GM12878 (cell line): Measurements from ENCODE around the gene ARIH2. TPM values are rescaled to one million over a fixed set of nuclear protein-coding genes. Genes with fewer than 3 reads are reported as not detected.

Experiments
- BCL11A ChIP-seq: IDR thresholded peaks from 2 replicates; pipeline ENCODE4 v1.6.1; 2011; ENCODE audit warnings: low read depth, low read length
- BMI1 ChIP-seq: fragments of 450-650 bp; IDR thresholded peaks from 2 replicates; pipeline ENCODE4 v1.6.1; 2016; ENCODE audit warnings: mild to moderate bottlenecking, moderate library complexity, borderline replicate concordance
- CBX3 ChIP-seq: fragments of 200-600 bp; sonication (generic); IDR thresholded peaks from 2 replicates; pipeline ENCODE4 v1.6.1; 2016; ENCODE audit warnings: low read depth, borderline replicate concordance
- CREB1 ChIP-seq: IDR thresholded peaks from 2 replicates; pipeline ENCODE4 v1.6.1; 2012; ENCODE audit warnings: low read depth, mild to moderate bottlenecking, inconsistent platforms
- DPF2 ChIP-seq: fragments of 450-650 bp; IDR thresholded peaks from 2 replicates; pipeline ENCODE4 v1.6.1; 2017; ENCODE audit warnings: mild to moderate bottlenecking
- EZH2 ChIP-seq: IDR thresholded peaks from 2 replicates; pipeline ENCODE4 v1.6.1; 2012; ENCODE audit warnings: low read depth, mild to moderate bottlenecking, control low read depth, inconsistent platforms, low read length, borderline replicate concordance; ENCODE audit not compliant: control insufficient read depth
- GABPA ChIP-seq: IDR thresholded peaks from 2 replicates; pipeline ENCODE4 v1.6.1; 2014; ENCODE audit warnings: antibody characterized with exemption, low read depth, mild to moderate bottlenecking, inconsistent platforms
- HDAC2 ChIP-seq: fragments of 200-600 bp; sonication (generic); IDR thresholded peaks from 2 replicates; pipeline ENCODE4 v1.6.1; 2017
- IKZF2 ChIP-seq, 2 experiments: fragments of 450-650 bp; IDR thresholded peaks; 2 replicates each; pipeline ENCODE4 v1.6.1; 2017; ENCODE audit warnings: mild to moderate bottlenecking in 2 of 2, moderate library complexity in 2 of 2
- IRF4 ChIP-seq: IDR thresholded peaks from 2 replicates; pipeline ENCODE4 v1.6.1; 2011; ENCODE audit warnings: low read depth, low read length
- MTA3 ChIP-seq: IDR thresholded peaks from 2 replicates; pipeline ENCODE4 v1.6.1; 2012; ENCODE audit warnings: low read length, inconsistent platforms, borderline replicate concordance
- NBN ChIP-seq: fragments of 450-650 bp; IDR thresholded peaks from 2 replicates; pipeline ENCODE4 v1.6.1; 2016
- NFIC ChIP-seq: IDR thresholded peaks from 2 replicates; pipeline ENCODE4 v1.6.1; 2012; ENCODE audit warnings: low read depth, mild to moderate bottlenecking, inconsistent platforms, low read length, moderate library complexity
- PAX5 ChIP-seq: IDR thresholded peaks from 2 replicates; pipeline ENCODE4 v1.6.1; 2011; ENCODE audit warnings: low read depth, low read length, borderline replicate concordance
- POLR2A ChIP-seq: IDR thresholded peaks from 2 replicates; pipeline ENCODE4 v1.6.1; 2011; ENCODE audit warnings: low read depth, mild to moderate bottlenecking, low read length
- RB1 ChIP-seq: fragments of 450-650 bp; formaldehyde crosslinking; IDR thresholded peaks from 2 replicates; pipeline ENCODE4 v1.6.1; 2017; ENCODE audit warnings: mild to moderate bottlenecking, borderline replicate concordance
- SIX5 ChIP-seq: IDR thresholded peaks from 2 replicates; pipeline ENCODE4 v1.6.1; 2011; ENCODE audit warnings: mild to moderate bottlenecking, low read depth, low read length, moderate library complexity; ENCODE audit not compliant: severe bottlenecking
- SMAD1 ChIP-seq: fragments of 450-650 bp; IDR thresholded peaks from 2 replicates; pipeline ENCODE4 v1.6.1; 2018; ENCODE audit warnings: mild to moderate bottlenecking, low read depth; ENCODE audit not compliant: partially characterized antibody
- SP1 ChIP-seq: IDR thresholded peaks from one replicate; pipeline ENCODE4 v1.6.1; 2011; ENCODE audit warnings: low read depth, low read length
- STAT3 ChIP-seq: IDR thresholded peaks from 2 replicates; pipeline ENCODE4 v1.6.1; 2011; ENCODE audit warnings: low read depth, low read length, improper control_type of control experiment
- TAF1 ChIP-seq: IDR thresholded peaks from 2 replicates; pipeline ENCODE4 v1.6.1; 2011; ENCODE audit warnings: mild to moderate bottlenecking, low read depth, low read length, borderline replicate concordance
- TCF12 ChIP-seq: IDR thresholded peaks from 2 replicates; pipeline ENCODE4 v1.6.1; 2011; ENCODE audit warnings: low read depth, mild to moderate bottlenecking, low read length
- YBX1 ChIP-seq: fragments of 450-650 bp; IDR thresholded peaks from 2 replicates; pipeline ENCODE4 v1.6.1; 2016; ENCODE audit warnings: antibody characterized with exemption
- ZBED1 ChIP-seq: IDR thresholded peaks from 2 replicates; pipeline ENCODE4 v1.6.1; 2016; ENCODE audit warnings: borderline replicate concordance
- ZBTB33 ChIP-seq: fragments of 450-650 bp; IDR thresholded peaks from 2 replicates; pipeline ENCODE4 v1.6.1; 2017; ENCODE audit warnings: mild to moderate bottlenecking
- ZNF687 ChIP-seq: fragments of 450-650 bp; IDR thresholded peaks from 2 replicates; pipeline ENCODE4 v1.6.1; 2017; ENCODE audit warnings: mild to moderate bottlenecking, moderate library complexity
- polyA plus RNA-seq, 11 experiments: library from polyadenylated mRNA; depleted of rRNA in 4 of 11; unstranded in 6 of 11; stranded (reverse) in 5 of 11; fragments of >200 nt; fragmentation: Nextera tagmentation in 4 of 11; fragmentation: Illumina TruSeq in 1 of 11; extraction: Ambion mirVana in 4 of 11; extraction: Trizol in 1 of 11; gene quantifications; 1 replicate in 1 of 11; 2 replicates in 10 of 11; pipeline versions ENCODE4 v1.2.1 to v1.2.3, GENCODE V29; 2011 to 2016; ENCODE audit warnings: inconsistent platforms in 2 of 11, missing spikeins in 2 of 11, low read depth in 1 of 11
- total RNA-seq, 4 experiments: library from RNA; depleted of rRNA in 3 of 4; stranded (reverse); fragments of >200 nt in 3 of 4; fragmentation: Illumina TruSeq in 1 of 4; extraction: Trizol in 1 of 4; gene quantifications; 2 replicates each; pipeline versions ENCODE4 v1.2.1 to v1.2.3, GENCODE V29; 2013 to 2021

ARIH2 gene
- total and polyA plus RNA-seq, 10 of the 15 experiments (the other 5 are each of a cell fraction or from before 2014, with no cell fraction given), result 18.7 to 74.7 (median 63.7) TPM

- TF ChIP-seq ZBTB33 (0 out of 2 replicates have a peak, but pooled peaks have one; percentile 24), MTA3 (no peak), RB1 (peak; percentile 63; the same call in 1 of the 2 replicates), ZBED1 (peak; percentile 59; the same call in 1 of the 2 replicates), NBN (peak; percentile 70; the same call in 1 of the 2 replicates), POLR2A (no peak), SMAD1 (peak; percentile 96), DPF2 (no peak), STAT3 (no peak), CBX3 (no peak), ZNF687 (peak; percentile 95), NFIC (no peak), SIX5 (peak; percentile 21), GABPA (no peak), YBX1 (no peak), CREB1 (no peak), BCL11A (no peak), IRF4 (peak; percentile 59; the same call in 1 of the 2 replicates), IKZF2 (IDR thresholded peaks at IDR 0.05) (no peak), HDAC2 (no peak), TCF12 (no peak), EZH2 (no peak), PAX5 (peak; percentile 61; the same call in 1 of the 2 replicates), BMI1 (no peak), TAF1 (peak; percentile 94; the same call in 1 of the 2 replicates), SP1 (peak; percentile 79)
Measured at GRCh38 chr3:49021213-49021812, 102.7 kb downstream of the ARIH2 start (continued).
